GM21786 (cell line): ENCODE measurements around the gene PHLPP2.

Experiments
- ATAC-seq: cut with Tn5 transposase; IDR thresholded peaks from one replicate; pipeline ENCODE4 v1.9.1; 2021; ENCODE audit not compliant: unreplicated experiment

Gene PHLPP2

DNA sequence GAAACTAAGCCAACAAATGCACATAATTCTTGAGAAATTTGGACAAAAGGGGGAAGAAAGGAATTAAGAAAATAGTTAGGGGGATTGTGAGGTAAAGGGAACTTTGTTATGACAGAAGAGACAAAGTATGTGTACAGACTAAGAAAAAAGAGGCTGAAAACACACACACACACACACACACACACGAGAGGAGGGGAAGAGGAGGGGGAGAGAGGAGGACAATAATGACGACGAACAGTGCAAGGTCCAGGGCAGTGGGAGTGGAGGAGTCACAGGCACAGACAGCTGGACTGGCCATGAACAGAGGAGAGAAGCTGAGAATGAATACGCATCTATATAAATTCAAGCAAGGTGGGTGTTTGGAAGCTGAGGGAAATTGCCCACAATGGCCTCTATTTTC, 54.0 kb downstream of the PHLPP2 start:
- no peak for ATAC-seq

DNA sequence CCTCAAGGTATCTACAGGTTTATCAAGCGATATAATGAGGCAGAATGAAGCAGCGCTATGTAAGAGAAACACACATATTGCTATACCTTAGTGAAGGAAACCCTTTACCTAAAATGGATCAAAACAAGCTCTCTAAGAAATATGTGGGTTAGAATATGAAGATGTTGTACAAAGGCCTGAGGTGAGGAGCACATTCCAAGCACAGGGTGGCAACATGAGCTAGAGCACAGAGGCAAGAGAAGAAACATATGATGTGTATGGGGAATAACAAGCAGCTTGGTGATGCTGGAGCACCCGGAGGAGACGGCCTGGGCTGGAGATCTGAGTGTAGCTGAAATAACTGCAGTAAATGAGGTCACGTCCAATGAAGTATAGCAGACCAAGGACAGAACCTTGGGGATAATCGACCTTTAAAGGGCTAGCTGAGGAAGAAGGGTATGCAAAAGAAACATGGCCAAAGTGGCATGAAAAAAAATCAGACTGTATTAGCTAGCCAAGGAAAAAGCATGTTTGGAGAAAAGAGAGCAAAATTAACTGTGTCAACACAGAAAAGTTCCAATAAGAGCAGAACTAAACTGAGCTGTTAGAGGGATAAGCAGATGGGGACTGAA, 54.5 kb downstream of the PHLPP2 start:
- ATAC-seq: no peak

DNA sequence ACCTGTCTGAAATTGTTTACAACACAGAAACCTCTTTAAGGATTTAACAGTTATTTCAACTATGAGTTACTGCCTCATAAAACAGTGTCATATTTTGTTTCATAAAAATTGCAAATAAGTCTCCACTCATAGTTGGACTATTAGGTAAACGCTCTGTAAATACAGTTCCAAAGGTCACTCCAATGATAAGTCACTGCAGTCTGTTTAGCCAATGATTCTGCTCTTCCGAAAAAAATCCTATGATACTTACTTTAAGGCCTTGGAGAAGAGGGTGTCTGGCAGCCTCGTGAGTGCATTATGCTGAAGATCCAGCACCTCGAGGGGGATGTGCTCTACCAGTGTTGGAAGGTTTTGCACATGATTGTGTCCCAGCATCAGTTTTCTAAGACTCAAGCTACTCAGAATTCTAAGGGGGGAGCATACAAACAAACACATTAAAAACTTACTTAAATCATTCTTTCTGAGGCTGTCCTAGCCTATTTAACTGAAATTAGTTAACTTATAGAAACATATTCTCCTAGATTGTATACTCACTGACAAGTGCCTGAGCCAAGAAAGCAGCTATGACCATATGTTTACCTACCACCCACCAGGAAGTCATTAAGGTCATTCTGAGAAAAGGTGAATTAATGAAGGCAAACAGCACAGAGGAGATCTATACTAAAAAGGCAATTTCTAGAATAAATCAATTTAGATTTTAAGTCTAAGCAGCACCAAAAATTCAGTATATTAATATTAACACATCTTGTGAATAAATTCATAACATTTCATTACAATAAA, 57.4 kb downstream of the PHLPP2 start:
- no peak for ATAC-seq

DNA sequence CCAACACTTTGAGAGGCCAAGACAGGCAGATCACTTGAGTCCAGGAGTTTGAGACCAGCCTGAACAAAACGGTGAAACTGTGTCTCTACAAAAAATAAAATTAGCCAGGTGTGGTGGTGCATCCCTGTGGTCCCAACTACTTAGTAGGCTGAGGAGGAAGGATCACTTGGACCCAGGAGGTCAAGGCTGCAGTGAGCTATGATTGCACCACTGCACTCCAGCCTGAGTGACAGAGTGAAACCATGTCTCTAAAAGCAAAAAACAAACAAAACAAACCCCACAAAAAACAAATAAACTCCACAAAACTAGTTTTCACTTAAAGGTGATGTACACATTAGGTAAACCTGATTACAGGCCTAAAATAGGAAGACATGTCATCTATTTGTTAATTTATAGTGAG, 58.2 kb downstream of the PHLPP2 start:
- ATAC-seq: no peak

DNA sequence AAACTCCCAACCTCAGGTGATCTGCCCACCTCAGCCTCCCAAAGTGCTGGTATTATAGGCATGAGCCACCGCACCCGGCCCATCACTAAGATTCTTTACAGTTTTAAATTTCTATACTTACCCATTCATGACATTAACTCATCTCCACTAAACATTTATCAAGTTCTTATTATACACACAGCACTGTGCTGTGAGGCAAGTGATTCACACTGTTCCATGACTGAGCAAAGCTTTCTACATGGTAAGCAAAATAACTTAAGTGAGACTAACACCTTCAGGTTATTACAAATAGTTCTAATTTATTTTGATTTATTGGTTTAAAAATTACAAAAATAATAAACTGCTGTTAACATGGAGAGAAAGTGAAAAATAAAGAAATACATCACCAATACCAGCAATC, 65.0 kb downstream of the PHLPP2 start:
- no peak for ATAC-seq

DNA sequence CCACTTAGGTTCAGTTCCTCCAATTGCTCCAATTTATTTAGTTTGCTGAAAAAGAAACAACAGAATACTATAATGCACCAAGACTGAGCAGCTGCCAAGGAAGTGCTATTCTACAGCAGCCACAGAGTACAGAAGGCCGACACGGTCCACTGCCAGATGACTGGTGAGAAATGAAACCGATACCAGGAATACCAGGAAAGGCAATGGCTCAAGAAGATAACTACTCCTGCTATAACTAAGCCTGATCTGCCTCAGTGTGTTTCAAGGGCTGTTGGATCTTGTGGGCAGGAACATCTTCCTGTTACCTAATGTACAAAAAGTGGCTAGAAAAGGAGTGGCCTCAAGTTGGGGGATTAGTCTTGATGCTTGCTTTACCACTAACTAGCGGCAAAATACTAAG, 65.7 kb downstream of the PHLPP2 start:
- ATAC-seq: no peak

DNA sequence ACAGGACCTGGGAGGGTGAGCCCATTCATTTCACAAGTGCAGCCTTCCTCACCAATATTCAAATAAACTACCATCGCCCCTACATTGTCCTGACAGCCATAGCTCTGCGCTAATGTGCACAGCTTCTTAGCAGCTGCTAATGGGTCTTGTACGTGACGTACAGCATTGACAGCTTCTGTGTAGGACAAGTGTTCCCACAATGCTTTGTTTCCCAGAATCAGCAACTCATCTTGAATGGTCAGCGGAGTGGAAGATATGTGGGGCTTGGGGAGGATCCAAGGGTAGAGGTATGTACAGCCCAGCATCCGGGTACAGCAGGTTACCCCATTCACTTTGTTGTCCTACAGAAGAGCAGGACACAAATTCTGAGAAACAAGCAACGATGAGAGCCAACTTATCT, 74.8 kb downstream of the PHLPP2 start:
- ATAC-seq: no peak

DNA sequence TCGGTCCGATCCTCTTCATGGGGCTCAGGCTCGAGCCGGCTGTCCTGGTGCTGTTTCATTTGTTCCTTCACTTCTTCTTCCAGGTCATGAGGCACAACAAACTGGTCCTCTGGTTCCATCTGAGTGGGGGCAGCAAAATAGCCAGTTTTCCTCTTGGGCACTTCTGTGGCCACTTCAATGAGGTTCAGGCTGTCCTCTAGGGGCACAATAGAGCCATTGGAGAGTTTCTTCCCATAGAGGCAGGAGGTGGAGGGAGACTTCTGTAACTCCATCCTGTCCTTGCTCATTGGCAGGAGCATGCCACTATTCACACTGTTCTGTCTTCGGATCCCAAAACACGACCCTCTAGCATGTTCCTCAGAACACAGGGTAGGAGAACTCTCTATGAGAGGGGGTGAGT, 75.6 kb downstream of the PHLPP2 start:
- no peak for ATAC-seq

DNA sequence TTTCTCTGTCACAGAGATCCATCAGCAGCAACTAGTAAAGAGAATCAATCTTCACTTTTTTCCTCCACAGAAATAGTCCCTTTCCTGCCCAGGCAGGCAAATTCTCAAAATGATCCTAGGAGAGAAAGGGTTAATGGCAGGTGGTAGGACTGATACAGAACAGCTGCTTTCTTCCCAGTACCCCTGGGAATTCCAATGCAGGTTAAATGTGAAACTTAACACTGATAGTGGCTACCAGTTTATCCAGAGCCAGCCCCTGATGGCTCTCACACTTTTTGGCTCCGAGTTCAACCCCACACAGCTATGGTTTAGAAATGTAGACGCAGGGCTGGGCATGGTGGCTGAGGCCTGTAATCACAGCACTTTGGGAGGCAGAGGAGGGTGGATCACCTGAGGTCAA, 76.3 kb downstream of the PHLPP2 start:
- ATAC-seq: no peak

DNA sequence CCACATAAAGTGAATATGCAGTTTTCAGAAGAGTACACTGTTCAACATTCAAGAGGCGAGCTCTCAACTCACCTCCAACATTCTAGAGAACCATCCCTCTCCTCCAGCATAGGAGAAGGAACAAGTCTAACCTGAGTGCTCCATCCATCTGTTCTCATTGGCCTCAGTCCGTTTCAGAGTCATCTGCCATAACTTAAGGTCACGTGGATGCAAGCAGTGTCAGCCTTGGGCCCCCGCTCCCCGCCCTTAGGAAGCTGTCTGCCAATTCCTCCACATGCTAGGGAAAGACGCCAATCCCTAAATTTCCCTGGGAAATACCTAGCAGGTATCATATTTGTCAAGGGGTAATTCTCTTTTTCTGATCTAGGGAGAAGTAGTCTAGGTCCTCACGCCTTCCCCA, 77.1 kb downstream of the PHLPP2 start:
- ATAC-seq: no peak

DNA sequence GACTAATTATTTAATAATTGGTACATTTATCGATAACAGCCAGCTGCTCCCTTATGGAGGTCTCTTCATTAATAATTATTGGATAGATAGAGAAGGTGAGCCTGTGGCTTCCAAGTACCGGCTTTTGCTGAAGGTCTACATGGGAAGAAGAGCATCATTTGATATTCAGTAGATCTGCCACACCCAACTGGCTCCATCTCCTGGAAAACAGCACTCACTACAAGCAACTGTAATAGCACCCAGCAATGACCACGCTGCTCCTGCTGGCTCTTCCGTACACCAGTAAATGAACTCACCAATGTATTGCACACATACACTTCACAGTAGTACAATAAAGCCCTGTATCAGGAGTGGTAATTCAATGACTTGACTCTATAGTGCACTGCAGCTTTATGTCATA, 79.1 kb downstream of the PHLPP2 start:
- ATAC-seq: peak; percentile 45

DNA sequence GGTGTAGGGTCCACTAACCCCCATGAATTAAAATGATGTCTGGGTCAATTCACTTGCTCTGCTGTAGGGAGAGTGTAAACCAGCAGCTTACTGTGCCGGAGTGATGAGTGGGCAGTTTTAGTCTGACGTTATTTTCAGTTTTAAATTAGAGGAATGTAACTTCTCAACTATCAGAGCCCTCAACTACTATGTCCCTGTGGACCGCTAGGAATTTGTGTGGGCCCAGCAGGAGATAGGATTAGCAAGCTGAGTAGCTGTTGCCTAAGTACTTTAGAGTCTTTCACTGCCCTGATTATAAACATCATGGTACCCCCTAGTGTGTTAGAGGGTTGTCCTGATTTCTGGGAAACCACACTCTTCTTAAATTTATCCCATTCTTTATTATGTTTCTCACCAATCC, 87.1 kb downstream of the PHLPP2 start:
- no peak for ATAC-seq

DNA sequence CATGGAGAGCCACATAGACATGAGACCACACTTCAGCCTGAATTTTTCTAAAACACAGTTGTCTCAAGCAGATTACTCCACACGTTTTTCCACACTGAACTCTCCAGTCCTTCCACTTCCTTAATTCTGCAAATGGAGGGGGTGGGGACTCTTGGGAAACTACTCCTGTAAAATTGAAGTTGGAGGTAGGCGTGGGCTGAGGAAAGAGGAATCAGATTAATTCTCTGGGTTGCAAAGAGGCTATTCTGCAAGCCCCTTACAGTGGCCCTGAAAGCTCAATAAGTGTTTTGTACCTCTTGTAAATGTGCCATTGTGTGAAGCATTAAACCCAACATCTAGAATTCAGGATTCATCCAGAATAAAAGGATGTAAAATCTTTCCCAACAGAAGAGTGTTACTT, 88.9 kb downstream of the PHLPP2 start:
- ATAC-seq: no peak

DNA sequence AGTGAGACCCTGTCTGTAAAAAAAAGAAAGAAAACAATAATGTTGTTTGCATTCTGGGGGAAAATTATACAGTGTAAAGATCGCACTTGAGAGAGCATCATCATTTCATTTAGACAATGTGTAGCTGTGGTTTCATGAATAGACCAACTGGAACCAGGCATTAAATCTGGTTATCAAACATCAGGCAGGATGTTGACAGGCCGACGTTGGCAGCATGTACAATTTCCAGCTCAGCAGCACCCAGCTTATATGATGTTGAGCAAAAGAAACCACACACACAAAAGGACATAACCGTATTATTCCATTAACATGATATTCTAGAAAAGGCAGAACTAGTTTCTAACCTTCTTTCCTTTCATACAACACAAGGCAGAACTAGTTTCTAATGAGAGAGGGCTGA, 92.7 kb downstream of the PHLPP2 start:
- ATAC-seq: no peak

DNA sequence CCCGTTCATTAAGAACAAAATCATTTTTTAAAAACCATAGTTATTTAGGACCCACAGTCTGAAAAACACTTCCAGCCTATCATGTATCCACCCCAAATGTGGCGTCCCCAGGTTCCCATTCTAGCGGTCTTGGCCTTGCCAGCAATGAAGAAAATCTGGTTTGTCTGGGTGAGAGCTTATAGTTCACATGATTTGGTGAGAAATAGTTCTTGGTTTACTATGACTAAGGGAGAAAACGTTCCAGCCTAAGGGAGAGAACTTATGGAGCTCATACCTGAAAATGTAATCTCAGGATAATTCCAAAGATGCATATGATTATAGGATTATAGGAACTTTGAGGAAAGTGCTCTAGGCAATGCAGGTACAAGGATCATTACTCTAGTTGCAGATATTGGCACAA, 93.7 kb downstream of the PHLPP2 start:
- ATAC-seq: no peak

DNA sequence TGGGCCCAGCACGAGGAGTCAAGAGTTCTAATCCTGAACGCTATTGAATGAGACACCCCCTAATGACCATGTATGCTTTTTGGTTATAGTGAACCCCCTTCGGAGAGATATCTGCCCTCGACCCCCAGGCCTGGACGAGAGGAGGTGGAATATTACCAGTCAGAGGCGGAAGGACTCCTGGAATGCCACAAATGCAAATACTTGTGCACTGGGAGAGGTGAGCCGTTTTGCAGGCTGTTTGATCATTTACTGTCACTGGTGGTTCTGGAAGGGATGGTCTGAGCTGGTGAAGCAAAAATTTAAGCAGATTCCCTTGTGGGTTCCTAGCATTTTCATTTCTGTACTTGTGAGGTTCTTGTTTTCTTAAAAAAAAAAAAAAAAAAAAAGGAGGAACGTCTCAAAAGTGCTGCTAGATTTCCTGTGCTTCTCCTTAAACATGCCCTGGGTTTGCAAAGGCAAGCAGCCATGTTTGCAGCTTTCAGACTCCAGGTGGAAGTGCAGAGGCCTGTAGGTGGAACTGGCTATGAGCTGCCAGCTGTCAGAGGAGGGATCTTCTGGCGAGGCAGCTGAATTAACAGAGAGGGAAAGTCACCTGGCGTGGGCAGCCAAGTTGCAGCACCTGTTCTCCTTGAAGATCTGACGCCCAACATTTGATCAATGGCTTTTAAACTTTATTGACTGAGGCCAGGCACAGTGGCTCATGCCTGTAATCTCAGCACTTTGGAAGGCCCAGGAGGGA, 95.1 kb downstream of the PHLPP2 start:
- ATAC-seq: no peak

DNA sequence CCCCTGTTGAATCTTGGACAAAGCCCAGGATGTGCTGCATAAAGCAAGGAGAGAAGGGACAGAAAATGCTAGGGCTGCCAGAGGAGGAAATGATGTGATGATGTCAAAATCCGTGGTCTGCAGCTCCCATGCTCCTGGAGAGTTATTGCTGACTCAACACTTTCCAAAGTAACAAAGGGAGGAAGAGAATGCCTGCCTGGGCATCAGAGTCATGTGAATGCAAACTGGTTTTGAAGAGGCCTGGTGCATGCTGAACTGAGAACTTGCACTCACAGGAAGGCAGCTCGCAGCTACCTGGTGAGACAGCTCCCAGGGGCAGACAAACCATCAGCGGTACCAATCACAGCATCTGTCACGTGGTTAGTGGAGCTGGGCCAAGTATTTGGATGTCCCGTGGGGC, 95.7 kb downstream of the PHLPP2 start:
- no peak for ATAC-seq

DNA sequence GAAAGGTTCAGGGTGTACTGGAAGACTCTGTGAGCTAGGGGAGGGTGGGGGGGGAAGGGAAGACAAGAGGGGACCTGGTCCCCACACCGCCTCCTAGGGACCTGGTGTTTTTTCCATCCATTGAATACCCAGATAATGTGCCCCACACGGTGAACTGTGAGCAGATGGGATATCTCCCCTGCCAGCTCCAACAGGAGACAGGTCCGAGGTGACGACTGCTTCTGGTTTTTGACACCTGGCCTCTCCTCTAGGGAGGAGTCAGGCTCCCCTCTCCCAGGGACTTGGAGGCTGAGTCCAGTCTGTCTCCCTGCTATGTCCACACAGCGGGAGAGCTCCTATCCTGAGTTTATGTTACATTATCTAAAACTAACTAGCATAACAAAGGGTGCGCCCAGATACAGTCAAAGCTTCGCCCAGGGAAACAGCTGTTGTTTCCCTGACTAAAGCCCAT, 96.7 kb downstream of the PHLPP2 start:
- ATAC-seq: no peak

DNA sequence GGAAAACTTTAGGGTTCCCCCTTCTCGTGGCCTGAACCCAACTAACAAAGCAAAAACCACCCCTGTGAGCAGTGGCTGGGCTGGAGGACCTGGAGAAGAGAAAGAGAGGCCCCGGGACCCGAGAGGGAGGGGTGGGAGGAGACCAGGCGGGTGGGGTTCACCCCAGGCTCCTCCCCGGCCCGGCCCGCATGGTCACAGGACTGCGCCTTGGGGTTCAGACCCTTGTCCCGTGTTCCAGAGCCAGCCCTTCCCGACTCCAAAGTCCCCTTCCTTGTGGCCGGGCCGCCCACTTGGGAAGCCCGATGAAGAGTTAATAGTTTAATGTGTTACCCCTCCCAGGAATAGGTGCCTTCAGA, 97.7 kb downstream of the PHLPP2 start:
- ATAC-seq: no peak

DNA sequence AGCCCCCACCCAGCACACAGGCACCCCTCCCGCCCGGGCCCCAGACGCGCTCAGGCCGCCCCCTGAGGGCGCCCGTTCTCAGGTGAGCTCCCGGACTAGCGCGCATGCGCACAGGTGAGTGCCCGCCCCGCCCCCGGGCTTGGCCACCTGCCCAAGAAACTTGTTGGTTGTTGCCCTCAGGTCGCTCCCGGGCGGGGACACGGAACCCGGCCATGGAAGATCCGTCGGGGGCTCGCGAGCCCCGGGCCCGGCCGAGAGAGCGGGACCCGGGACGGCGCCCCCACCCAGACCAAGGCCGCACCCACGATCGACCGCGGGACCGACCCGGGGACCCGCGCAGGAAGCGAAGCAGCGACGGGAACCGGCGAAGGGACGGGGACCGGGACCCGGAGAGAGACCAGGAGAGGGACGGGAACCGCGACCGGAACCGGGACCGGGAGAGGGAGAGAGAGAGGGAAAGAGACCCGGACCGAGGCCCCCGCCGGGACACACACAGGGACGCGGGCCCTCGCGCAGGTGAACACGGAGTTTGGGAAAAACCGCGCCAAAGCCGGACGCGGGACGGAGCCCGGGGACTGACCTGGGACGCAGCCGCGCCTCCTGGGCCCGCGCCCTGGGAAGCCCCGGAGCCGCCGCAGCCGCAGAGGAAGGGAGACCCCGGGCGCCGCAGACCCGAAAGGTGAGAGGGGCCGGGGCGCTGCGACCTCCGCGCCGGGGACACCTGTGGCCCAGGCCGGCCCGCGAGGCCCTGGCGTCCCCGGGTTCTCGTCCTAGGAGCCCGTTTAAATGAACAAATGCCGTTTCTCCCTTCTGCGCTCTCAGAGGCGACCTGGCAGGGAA, 98.3 kb downstream of the PHLPP2 start, which contains the start of gene MARVELD3:
Gene MARVELD3, plus strand, starts transcription at position 167 of the 840 bp plus-strand sequence. Its CDS starts 46 bp downstream, at position 213.
- ATAC-seq: no peak
